ENCODE measurements around the gene BCAS3.

The BCAS3 gene

DNA sequence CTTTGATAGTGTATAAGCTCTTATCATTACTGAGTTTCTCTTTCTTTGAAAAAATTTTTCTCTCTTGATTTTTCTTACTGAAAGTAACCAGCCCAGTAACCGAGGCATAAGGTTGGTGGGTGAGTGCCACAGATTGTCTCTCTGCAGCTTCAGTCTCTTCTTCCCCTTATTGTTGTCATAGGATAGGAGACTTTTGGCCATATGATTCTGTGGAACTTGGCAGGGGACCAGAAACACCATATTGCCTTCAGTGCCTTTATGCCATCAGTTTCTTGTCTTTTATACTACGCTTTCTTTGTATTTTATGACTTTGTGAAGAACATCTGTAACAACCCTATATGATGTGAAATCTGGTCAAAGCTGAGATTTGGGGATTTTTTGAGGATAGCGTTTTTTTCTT, 380.4 kb downstream of the BCAS3 start:
- H3K4me3 ChIP-seq (replicated peaks in 1 of 2; ENCODE audit: low read depth in 2 of 2, low read length in 2 of 2), result no peak overlapping the region
- TF ChIP-seq CTCF (IDR thresholded peaks at IDR 0.05; ENCODE audit: low read depth, low read length), result no peak
- no peak for DNase-seq (ENCODE audit: low read depth in 2 of 2)

- no peak for TF ChIP-seq CTCF (IDR thresholded peaks at IDR 0.05; ENCODE audit: low read depth, low read length)
- H3K4me3 ChIP-seq (replicated peaks in 1 of 2; ENCODE audit: low read depth in 2 of 2, low read length in 2 of 2), result no peak overlapping the region
- DNase-seq (ENCODE audit: low read depth in 2 of 2), result no peak
Measured at GRCh38 chr17:61063528-61063927, 385.9 kb downstream of the BCAS3 start.

DNA sequence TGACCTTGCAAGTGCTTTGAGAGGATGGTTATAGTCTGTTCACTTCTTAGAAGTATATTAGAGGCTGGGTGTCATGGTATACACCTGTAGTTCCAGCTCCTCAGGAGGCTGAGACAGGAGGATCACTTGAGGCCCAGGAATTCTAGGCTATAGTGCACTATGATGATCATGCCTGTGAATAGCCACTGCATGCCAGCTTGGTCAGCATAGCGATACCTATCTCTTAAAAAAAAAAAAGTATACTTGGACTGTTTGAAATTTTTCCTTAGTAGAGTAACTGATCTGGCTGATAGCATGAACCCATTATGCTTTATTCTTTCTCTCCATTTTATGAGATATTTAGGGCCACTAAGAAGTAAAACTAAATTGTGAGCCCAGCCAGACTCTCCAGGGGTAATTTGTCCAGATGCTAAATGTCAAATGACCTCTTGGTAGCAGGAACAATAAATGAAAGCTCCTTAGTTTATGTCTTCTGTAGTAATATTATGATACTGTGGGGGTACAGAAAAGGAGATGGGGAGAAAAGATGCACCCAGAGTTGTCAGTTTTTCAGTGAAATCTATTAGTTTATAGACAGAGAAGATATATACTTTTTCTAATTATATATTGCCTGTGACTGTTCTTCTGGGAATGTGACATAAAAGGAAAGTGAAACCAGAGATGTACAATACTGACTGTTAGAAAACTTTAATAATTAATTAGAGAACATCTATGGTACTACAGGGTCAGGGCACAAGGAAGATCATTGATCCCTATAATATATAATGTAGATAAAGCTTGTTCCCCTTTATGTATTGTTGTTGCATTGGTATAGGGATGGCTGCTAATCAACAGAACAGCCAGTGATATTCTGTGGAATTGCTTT, 386.7 kb downstream of the BCAS3 start:
- DNase-seq (ENCODE audit: low read depth in 2 of 2), result peak in 1 of 2 donors; percentile 14
- TF ChIP-seq CTCF (IDR thresholded peaks at IDR 0.05; ENCODE audit: low read depth, low read length), result no peak
- H3K4me3 ChIP-seq (replicated peaks in 1 of 2; ENCODE audit: low read depth in 2 of 2, low read length in 2 of 2), result no peak overlapping the region

- no peak overlapping the region for H3K4me3 ChIP-seq (replicated peaks in 1 of 2; ENCODE audit: low read depth in 2 of 2, low read length in 2 of 2)
- TF ChIP-seq CTCF (IDR thresholded peaks at IDR 0.05; ENCODE audit: low read depth, low read length), result no peak
- peak; percentile 56 to 61 for DNase-seq (ENCODE audit: low read depth in 2 of 2)
Measured at GRCh38 chr17:61065263-61065773, 387.7 kb downstream of the BCAS3 start.

DNA sequence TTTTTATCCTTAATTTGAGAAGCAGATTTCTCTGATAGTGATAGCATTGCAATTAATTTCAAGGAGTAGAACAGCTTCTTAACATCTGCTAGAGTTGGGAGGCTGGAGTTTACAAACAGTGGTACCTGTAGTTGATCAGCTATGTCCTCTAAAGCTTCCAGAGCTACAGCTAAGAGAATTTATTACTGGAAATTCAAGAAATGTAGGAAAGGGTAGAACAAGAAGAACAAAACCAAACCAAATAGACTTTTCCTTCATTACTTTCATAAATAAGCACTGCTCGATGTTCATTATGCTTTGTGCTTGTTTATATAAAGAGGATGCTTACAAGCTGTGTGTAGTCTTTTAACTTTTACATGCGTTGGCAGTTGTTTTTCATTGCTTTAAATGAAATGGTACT, 388.4 kb downstream of the BCAS3 start:
- no peak for DNase-seq (ENCODE audit: low read depth in 2 of 2)
- no peak overlapping the region for H3K4me3 ChIP-seq (replicated peaks in 1 of 2; ENCODE audit: low read depth in 2 of 2, low read length in 2 of 2)
- no peak for TF ChIP-seq CTCF (IDR thresholded peaks at IDR 0.05; ENCODE audit: low read depth, low read length)

DNA sequence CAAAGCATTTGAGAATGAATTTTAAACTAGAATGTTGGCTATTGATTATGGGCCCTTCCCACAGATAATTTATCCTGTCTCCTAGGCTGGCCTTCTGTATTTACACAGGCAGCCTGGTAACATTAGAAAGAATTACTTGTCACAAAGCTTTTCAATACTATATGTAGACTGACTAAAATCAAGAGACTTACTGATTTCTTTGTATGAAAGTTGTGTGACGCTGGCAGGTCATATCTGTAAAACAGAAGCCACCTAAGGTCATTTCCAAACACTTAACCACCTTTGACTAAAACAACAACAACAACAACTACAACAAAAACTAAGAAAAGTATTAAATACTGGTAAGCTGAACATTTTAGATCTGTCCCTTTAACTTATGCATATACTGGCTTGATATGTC, 393.0 kb downstream of the BCAS3 start:
- H3K4me3 ChIP-seq (replicated peaks in 1 of 2; ENCODE audit: low read depth in 2 of 2, low read length in 2 of 2), result no peak overlapping the region
- no peak for TF ChIP-seq CTCF (IDR thresholded peaks at IDR 0.05; ENCODE audit: low read depth, low read length)
- DNase-seq (ENCODE audit: low read depth in 2 of 2), result no peak
